ENCODE data around the gene CABP5. TPM values are rescaled to one million over a fixed set of nuclear protein-coding genes. Genes with fewer than 3 reads are reported as not detected.

Gene CABP5
- total RNA-seq, 1 experiment from 2014 or later: not detected

DNA sequence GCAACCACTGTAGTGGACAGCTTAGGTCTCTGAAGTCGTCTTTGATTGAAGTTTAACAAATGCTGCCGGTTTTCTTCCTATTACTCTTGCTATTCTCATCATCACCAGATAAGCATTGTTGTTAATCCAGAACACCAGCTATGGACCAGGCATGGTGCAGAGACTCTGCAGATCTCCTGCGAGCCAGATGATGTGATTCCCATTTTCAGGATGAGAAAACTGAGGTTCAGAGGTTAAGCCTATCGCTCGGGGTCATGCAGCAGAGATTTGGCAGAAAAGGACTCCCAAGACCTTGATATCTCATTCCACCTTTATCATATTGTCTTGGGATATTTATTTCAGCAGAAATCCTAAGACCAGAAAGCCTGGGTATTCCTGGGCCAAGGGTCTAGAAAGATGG is 16.5 kb upstream of the CABP5 start:
- Histone ChIP-seq H3K9me3 (ENCODE audit: control insufficient read depth in 1 of 2, insufficient read depth in 1 of 2, low read depth in 1 of 2, low read length in 2 of 2) (no peaks in the 10 kb centered on the region), H3K4me1 (ENCODE audit: control insufficient read depth in 1 of 2, insufficient read depth in 2 of 2, low read length in 2 of 2) (no peaks in the 10 kb centered on the region), H3K36me3 (ENCODE audit: control insufficient read depth in 1 of 2, insufficient read depth in 2 of 2, low read length in 2 of 2) (no peaks in the 10 kb centered on the region), H3K9ac (ENCODE audit: low read length) (no peak overlapping the region), H3K4me2 (ENCODE audit: low read length) (no peak overlapping the region), H3K79me2 (ENCODE audit: insufficient read depth, low read length) (no peaks in the 10 kb centered on the region), H3K27me3 (ENCODE audit: insufficient read depth, low read length) (no peaks in the 10 kb centered on the region), H3K4me3 (replicated peaks in 1 of 2; ENCODE audit: low read depth in 1 of 2, low read length in 2 of 2) (no peak overlapping the region), H4K20me1 (ENCODE audit: insufficient read depth) (no peaks in the 10 kb centered on the region), H3K9me2 (ENCODE audit: insufficient read depth) (no peaks in the 10 kb centered on the region), H3K27ac (ENCODE audit: low read depth, low read length) (no peak overlapping the region), H2AFZ (ENCODE audit: low read depth, low read length, poor library complexity, severe bottlenecking) (no peak overlapping the region)
- ChIA-PET CTCF (no interaction called here), RAD21 (ENCODE audit: low non-redundant PET in 1 of 2, low total read pairs in 2 of 2, uncharacterized antibody in 2 of 2, unreplicated experiment in 2 of 2) (no interaction called here), POLR2A (no interaction called here)
- BruUV-seq (replicated peaks): no TSS peak
- ATAC-seq (no peak), DNase-seq (ENCODE audit: low read depth, low spot score) (no peak)
- TF ChIP-seq FOSL1 (IDR thresholded peaks at IDR 0.05; ENCODE audit: low read depth) (no peak), ELF1 (IDR thresholded peaks at IDR 0.05; ENCODE audit: borderline replicate concordance, low read depth) (no peak), EGR1 (IDR thresholded peaks at IDR 0.05; ENCODE audit: low read depth) (no peak), EZH2 (IDR thresholded peaks at IDR 0.05) (no peak), EZH2phosphoT487 (IDR thresholded peaks at IDR 0.05; ENCODE audit: borderline replicate concordance) (no peak)
- TF ChIP-seq, protein P1, sequence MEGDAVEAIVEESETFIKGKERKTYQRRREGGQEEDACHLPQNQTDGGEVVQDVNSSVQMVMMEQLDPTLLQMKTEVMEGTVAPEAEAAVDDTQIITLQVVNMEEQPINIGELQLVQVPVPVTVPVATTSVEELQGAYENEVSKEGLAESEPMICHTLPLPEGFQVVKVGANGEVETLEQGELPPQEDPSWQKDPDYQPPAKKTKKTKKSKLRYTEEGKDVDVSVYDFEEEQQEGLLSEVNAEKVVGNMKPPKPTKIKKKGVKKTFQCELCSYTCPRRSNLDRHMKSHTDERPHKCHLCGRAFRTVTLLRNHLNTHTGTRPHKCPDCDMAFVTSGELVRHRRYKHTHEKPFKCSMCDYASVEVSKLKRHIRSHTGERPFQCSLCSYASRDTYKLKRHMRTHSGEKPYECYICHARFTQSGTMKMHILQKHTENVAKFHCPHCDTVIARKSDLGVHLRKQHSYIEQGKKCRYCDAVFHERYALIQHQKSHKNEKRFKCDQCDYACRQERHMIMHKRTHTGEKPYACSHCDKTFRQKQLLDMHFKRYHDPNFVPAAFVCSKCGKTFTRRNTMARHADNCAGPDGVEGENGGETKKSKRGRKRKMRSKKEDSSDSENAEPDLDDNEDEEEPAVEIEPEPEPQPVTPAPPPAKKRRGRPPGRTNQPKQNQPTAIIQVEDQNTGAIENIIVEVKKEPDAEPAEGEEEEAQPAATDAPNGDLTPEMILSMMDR (IDR thresholded peaks at IDR 0.05 in 2 of 3, conservative IDR thresholded peaks at IDR 0.05 in 1 of 3; ENCODE audit: borderline replicate concordance in 1 of 3, insufficient read depth in 1 of 3, low read depth in 2 of 3, low read length in 2 of 3): no peak
- TF ChIP-seq, protein P2, sequence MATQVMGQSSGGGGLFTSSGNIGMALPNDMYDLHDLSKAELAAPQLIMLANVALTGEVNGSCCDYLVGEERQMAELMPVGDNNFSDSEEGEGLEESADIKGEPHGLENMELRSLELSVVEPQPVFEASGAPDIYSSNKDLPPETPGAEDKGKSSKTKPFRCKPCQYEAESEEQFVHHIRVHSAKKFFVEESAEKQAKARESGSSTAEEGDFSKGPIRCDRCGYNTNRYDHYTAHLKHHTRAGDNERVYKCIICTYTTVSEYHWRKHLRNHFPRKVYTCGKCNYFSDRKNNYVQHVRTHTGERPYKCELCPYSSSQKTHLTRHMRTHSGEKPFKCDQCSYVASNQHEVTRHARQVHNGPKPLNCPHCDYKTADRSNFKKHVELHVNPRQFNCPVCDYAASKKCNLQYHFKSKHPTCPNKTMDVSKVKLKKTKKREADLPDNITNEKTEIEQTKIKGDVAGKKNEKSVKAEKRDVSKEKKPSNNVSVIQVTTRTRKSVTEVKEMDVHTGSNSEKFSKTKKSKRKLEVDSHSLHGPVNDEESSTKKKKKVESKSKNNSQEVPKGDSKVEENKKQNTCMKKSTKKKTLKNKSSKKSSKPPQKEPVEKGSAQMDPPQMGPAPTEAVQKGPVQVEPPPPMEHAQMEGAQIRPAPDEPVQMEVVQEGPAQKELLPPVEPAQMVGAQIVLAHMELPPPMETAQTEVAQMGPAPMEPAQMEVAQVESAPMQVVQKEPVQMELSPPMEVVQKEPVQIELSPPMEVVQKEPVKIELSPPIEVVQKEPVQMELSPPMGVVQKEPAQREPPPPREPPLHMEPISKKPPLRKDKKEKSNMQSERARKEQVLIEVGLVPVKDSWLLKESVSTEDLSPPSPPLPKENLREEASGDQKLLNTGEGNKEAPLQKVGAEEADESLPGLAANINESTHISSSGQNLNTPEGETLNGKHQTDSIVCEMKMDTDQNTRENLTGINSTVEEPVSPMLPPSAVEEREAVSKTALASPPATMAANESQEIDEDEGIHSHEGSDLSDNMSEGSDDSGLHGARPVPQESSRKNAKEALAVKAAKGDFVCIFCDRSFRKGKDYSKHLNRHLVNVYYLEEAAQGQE (IDR thresholded peaks at IDR 0.05; ENCODE audit: low read depth): no peak
- TF ChIP-seq, protein P3, sequence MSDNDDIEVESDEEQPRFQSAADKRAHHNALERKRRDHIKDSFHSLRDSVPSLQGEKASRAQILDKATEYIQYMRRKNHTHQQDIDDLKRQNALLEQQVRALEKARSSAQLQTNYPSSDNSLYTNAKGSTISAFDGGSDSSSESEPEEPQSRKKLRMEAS (IDR thresholded peaks at IDR 0.05): no peak
- intact Hi-C loops (cut with micrococcal nuclease): no loop called here
